BJ (cell line): Measurements from ENCODE around the gene CDH7. TPM values are rescaled to one million over a fixed set of nuclear protein-coding genes. Genes with fewer than 3 reads are reported as not detected.

Experiments used
- CTCF ChIA-PET: fragments of 350-600 bp; formaldehyde crosslinking; extraction: SDS; loops from one replicate; lab custom pipeline; 2021; ENCODE audit warnings: antibody characterized with exemption, inconsistent platforms; lab: Yijun Ruan, JAX
- POLR2A ChIA-PET: fragments of 300-600 bp; sonication (Branson Sonifier 250); formaldehyde crosslinking; extraction: SDS; loops from one replicate; lab custom pipeline; 2021; ENCODE audit warnings: antibody characterized with exemption; lab: Charles Lee
- DNase-seq: peaks from one replicate; pipeline ENCODE4 v3.0.0-alpha.2; 2011; ENCODE audit warnings: low read depth
- H3K27me3 ChIP-seq: 2 replicates; pipeline ENCODE4 v1.6.0; 2011; ENCODE audit warnings: low read length; ENCODE audit not compliant: control insufficient read depth, insufficient read depth
- H3K36me3 ChIP-seq: 2 replicates; pipeline ENCODE4 v1.5.1; 2011; ENCODE audit warnings: low read length; ENCODE audit not compliant: control insufficient read depth, insufficient read depth
- H3K4me3 ChIP-seq: 2 replicates; pipeline ENCODE4 v1.5.1; 2011; ENCODE audit warnings: low read depth, mild to moderate bottlenecking, control low read depth, low read length
- polyA plus RNA-seq: library from polyadenylated mRNA; depleted of rRNA; stranded (reverse); fragments of >200 nt; gene quantifications from 2 replicates; pipeline ENCODE4 v1.2.3, GENCODE V29; 2011
- TF ChIP-seq, protein P1 (sequence below): IDR thresholded peaks from 2 replicates; pipeline ENCODE4 v1.5.1; 2011; ENCODE audit warnings: low read depth, mild to moderate bottlenecking, control low read depth, inconsistent platforms, low read length, moderate library complexity; ENCODE audit not compliant: insufficient read depth

Gene CDH7
- polyA plus RNA-seq, 1 experiment = not detected

DNA sequence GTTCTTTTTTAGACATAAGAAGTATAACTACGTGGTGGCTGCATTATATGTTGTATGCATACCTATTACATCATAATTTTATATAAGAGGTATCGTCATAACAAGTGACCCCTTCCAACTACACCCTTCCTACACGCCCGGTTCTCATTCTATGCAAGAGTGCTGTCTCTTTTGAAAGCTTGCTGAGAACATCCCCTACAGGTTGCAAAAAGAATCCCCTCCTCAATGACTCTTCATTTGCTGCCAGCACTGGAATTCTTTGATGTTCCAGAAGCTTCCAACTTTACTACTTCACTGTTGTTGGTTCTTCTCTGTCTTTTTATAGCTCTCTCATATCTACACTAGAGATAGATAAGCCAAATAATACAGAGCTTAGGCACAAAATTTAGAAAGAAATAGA lies 66.4 kb downstream of the CDH7 start:
- DNase-seq = no peak
- no peaks in the 10 kb centered on the region for H3K27me3 ChIP-seq
- no peaks in the 10 kb centered on the region for H3K36me3 ChIP-seq
- H3K4me3 ChIP-seq = no peak overlapping the region
- POLR2A ChIA-PET = no interaction called here
- CTCF ChIA-PET = no interaction called here
- TF ChIP-seq, protein P1, sequence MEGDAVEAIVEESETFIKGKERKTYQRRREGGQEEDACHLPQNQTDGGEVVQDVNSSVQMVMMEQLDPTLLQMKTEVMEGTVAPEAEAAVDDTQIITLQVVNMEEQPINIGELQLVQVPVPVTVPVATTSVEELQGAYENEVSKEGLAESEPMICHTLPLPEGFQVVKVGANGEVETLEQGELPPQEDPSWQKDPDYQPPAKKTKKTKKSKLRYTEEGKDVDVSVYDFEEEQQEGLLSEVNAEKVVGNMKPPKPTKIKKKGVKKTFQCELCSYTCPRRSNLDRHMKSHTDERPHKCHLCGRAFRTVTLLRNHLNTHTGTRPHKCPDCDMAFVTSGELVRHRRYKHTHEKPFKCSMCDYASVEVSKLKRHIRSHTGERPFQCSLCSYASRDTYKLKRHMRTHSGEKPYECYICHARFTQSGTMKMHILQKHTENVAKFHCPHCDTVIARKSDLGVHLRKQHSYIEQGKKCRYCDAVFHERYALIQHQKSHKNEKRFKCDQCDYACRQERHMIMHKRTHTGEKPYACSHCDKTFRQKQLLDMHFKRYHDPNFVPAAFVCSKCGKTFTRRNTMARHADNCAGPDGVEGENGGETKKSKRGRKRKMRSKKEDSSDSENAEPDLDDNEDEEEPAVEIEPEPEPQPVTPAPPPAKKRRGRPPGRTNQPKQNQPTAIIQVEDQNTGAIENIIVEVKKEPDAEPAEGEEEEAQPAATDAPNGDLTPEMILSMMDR = no peak

GRCh38 chr18:65821911-65822310 lies 71.1 kb downstream of the CDH7 start:
- TF ChIP-seq, protein P1 = no peak
- H3K36me3 ChIP-seq = no peaks in the 10 kb centered on the region
- no peak for DNase-seq
- POLR2A ChIA-PET = no interaction called here
- CTCF ChIA-PET = no interaction called here
- no peaks in the 10 kb centered on the region for H3K27me3 ChIP-seq
- H3K4me3 ChIP-seq = no peak overlapping the region

- CTCF ChIA-PET = no interaction called here
These were observed 72.0 kb downstream of the CDH7 start for GRCh38 chr18:65822826-65823225.

DNA sequence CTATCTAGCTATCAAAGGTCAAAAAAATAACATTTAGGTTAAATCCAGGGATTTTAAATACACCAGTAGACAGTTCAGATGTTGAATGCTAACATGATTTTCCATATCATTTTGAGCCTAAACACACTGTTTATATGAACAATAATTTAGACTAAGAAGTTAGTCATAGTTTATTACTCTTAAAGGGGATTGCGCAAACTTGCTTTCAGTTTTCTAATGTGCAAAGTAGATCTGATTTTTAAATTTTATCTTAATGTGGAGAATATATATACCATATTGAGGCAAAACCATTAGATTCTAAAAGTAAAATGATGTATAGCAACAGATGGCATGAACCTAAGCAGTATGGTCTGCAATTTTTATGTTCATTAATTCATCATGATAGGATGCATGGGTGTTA lies 76.6 kb downstream of the CDH7 start:
- no peaks in the 10 kb centered on the region for H3K27me3 ChIP-seq
- no peak for DNase-seq
- TF ChIP-seq, protein P1 = no peak
- POLR2A ChIA-PET = no interaction called here
- H3K36me3 ChIP-seq = no peaks in the 10 kb centered on the region
- CTCF ChIA-PET = no interaction called here
- H3K4me3 ChIP-seq = no peak overlapping the region

More at GRCh38 chr18:65822826-65823225, 72.0 kb downstream of the CDH7 start:
- Histone ChIP-seq H3K4me3 (no peak overlapping the region), H3K36me3 (no peaks in the 10 kb centered on the region), H3K27me3 (no peaks in the 10 kb centered on the region)
- no peak for DNase-seq
- POLR2A ChIA-PET = no interaction called here
- TF ChIP-seq, protein P1 = no peak

- H3K27me3 ChIP-seq = no peaks in the 10 kb centered on the region
- POLR2A ChIA-PET = no interaction called here
- CTCF ChIA-PET = no interaction called here
- no peaks in the 10 kb centered on the region for H3K36me3 ChIP-seq
- TF ChIP-seq, protein P1 = no peak
- H3K4me3 ChIP-seq = no peak overlapping the region
- DNase-seq = no peak
These were observed 85.1 kb downstream of the CDH7 start for GRCh38 chr18:65835881-65836280.
